GM18907 (cell line): Measurements from ENCODE around the gene ADGRG4.

Experiments
- ATAC-seq: cut with Tn5 transposase; IDR thresholded peaks from one replicate; pipeline ENCODE4 v1.9.1; 2021; ENCODE audit warnings: mild to moderate bottlenecking, moderate library complexity; ENCODE audit not compliant: unreplicated experiment

The ADGRG4 gene

DNA sequence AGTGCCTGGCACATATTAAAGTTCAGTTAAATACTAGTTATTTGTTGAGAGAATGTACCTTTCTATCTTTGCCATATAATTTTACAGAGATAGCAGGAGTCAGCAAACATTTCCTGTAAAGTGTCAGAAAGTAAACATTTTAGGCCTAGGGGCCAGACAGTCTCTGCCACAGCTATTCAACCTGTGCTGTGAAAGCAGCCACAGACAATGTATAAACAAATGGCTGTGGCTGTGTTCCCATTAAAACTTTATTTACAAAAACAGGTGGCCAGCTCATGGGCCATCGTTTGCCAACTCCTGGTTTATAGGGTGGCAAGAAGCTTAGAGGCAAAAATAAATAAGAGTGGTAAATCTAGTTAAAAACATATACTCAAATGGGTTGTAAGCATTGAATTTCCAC, 153.0 kb downstream of the ADGRG4 start:
- no peak for ATAC-seq

DNA sequence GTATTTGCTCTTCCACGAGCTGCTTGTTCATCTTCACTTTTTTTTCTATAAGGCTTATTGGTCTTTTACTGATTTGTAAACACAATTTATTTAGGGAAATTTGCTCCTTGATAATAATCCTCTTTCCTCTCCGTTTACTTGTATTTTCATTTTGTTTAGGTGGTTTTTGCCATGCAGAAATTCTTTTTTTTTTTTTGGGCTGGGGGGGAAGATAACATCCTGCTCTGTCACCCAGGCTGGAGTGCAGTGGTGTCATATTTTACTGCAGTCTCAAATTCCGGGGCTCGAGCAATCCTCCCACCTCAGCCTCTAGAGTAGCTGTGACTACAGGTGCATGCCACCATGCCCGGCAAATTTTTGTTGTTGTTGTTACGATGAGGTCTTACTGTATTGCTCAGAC, 155.4 kb downstream of the ADGRG4 start:
- ATAC-seq: no peak

DNA sequence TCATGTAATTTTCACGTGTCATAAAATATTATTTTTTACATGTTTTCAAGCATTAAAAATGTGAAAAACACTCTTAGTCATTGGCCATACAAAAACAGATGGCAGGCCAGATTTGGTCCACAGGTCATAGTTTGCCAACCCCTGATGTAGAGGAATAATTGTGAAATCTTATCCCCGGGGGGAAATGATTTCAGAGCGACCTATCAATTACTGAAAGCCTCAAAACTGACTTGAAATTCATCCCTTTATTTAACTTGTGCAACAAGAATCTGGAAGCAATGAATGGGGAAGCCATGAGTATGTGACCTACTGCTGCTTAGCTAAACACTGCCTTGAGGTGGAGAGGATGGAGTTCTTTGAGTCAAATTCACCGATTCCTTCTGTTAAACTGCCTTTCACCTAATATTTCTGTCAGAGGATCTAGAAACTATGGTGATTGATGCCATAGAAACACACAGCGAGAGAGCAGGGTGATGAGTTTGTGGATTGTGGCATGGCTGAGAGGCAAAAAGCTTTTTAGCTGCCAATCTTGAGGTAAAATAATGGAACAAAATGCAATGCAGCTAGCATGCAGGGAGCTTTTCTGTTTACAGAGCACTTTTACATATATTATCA, 156.6 kb downstream of the ADGRG4 start:
- ATAC-seq: no peak

DNA sequence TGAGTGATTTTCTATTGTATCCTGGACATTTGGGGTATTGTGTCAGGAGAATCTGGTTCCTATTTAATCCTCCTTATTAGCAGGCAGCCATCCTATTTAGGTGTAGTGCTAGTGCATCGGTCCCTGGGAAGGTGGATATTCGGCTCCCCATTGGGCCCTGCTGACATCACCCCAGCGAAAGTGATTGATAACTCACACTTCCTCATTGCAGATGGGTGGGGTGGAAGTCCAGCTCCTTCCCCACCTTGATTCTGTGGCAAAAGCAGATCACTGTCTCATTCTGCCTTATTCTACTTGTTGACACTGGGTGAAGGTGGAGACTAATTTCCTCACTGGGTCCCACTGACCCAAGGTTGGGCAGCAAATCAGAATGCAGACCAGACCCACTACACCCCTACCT, 163.8 kb downstream of the ADGRG4 start:
- ATAC-seq: no peak
